RWPE1 (cell line): ENCODE results near the gene TCEA2.

Source experiments
- CTCF ChIA-PET: fragments of 350-600 bp; sonication (Branson Sonifier 250); formaldehyde crosslinking; extraction: SDS; loops from one replicate; lab custom pipeline; 2021; lab: Yijun Ruan, JAX
- POLR2A ChIA-PET: fragments of 400-600 bp; formaldehyde crosslinking; extraction: SDS; loops from one replicate; lab custom pipeline; 2020; ENCODE audit warnings: antibody characterized with exemption; ENCODE audit not compliant: low non-redundant PET; lab: Yijun Ruan, JAX
- DNase-seq: peaks from one replicate; pipeline ENCODE4 v3.0.0; 2012; ENCODE audit warnings: low spot score
- H3K27ac ChIP-seq: fragments of 450-650 bp; 2 replicates; pipeline ENCODE4 v1.5.1; 2017
- TF ChIP-seq, protein P1 (sequence below): fragments of 450-650 bp; conservative IDR thresholded peaks from 2 replicates; pipeline ENCODE4 v1.5.1; 2017; ENCODE audit warnings: low read depth, mild to moderate bottlenecking

Gene TCEA2

DNA sequence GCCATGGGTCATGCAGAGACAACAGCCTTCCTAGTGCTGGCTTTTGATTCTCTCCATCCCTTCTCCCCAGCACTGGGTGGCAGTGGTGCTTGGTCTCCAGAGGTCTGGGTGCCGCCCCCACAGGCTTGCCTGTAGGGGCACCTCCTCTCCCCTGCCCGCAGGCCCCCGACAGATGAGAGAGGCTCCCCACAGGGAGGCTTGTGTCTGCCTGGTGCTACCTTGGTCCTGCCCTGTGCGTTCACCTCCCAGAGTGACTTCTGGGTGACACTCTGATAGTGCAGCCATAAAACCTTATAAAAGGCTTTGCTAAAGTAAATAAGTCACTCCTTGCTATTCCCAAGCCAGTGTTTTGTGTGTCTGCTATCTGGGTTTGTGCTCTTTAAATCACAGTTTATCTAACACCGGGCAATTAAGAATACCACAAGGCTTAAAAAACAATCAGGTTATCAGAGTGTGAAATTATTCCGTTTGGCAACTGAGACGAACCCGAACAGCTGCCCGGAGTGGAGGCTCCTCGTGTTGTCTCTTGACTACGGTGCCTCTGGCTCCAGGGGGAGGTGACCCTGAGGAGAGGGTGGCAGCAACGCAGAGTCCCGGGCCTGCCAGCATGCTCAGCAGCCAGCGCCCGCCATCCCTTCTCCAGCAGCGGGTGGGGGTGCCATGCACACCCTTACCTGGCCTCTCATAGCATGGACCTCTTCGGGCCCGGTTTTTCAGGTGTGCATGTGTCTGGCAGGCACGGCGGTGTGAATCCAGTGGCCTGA is 32.4 kb upstream of the TCEA2 start:
- TF ChIP-seq, protein P1, sequence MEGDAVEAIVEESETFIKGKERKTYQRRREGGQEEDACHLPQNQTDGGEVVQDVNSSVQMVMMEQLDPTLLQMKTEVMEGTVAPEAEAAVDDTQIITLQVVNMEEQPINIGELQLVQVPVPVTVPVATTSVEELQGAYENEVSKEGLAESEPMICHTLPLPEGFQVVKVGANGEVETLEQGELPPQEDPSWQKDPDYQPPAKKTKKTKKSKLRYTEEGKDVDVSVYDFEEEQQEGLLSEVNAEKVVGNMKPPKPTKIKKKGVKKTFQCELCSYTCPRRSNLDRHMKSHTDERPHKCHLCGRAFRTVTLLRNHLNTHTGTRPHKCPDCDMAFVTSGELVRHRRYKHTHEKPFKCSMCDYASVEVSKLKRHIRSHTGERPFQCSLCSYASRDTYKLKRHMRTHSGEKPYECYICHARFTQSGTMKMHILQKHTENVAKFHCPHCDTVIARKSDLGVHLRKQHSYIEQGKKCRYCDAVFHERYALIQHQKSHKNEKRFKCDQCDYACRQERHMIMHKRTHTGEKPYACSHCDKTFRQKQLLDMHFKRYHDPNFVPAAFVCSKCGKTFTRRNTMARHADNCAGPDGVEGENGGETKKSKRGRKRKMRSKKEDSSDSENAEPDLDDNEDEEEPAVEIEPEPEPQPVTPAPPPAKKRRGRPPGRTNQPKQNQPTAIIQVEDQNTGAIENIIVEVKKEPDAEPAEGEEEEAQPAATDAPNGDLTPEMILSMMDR, result no peak
- no peak for DNase-seq
- ChIA-PET POLR2A (interaction anchor here (0.6 kb wide), 1 partner anchor 14 kb away, joined by 3 read pairs; no protein-coding TSS in a partner anchor), CTCF (interaction anchor here (0.7 kb wide), 1 partner anchor 8 kb away, joined by 3 read pairs; no protein-coding TSS in a partner anchor)
- peak overlapping the region; percentile 13 for H3K27ac ChIP-seq

DNA sequence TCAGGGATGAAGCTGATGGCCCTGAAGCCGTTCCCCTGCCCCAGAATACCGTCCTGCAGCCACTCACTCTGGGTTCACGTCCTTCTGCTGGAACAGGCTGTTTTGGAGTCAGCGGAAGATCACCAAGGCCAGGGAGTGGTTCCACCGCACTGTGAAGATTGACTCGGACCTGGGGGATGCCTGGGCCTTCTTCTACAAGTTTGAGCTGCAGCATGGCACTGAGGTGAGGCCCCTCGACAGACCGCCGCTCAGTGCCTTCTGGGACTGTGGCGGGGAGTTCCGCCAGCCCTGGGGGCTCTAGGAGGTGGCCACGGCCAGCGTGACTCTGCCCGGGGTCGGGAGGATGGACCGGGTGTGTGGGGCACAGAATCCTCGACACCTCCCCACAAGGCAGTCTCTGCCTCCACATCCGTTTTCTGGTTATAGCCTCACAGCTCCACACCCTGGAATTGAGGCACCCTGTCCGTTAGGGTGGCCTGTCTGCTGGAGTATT is 31.1 kb upstream of the TCEA2 start:
- TF ChIP-seq, protein P1, result no peak
- no peak for DNase-seq
- POLR2A ChIA-PET, result no interaction called here
- H3K27ac ChIP-seq, result peak overlapping the region; percentile 33
- CTCF ChIA-PET, result interaction anchor here (0.5 kb wide), 1 partner anchor 31 kb away, joined by 3 read pairs; no protein-coding TSS in a partner anchor

DNA sequence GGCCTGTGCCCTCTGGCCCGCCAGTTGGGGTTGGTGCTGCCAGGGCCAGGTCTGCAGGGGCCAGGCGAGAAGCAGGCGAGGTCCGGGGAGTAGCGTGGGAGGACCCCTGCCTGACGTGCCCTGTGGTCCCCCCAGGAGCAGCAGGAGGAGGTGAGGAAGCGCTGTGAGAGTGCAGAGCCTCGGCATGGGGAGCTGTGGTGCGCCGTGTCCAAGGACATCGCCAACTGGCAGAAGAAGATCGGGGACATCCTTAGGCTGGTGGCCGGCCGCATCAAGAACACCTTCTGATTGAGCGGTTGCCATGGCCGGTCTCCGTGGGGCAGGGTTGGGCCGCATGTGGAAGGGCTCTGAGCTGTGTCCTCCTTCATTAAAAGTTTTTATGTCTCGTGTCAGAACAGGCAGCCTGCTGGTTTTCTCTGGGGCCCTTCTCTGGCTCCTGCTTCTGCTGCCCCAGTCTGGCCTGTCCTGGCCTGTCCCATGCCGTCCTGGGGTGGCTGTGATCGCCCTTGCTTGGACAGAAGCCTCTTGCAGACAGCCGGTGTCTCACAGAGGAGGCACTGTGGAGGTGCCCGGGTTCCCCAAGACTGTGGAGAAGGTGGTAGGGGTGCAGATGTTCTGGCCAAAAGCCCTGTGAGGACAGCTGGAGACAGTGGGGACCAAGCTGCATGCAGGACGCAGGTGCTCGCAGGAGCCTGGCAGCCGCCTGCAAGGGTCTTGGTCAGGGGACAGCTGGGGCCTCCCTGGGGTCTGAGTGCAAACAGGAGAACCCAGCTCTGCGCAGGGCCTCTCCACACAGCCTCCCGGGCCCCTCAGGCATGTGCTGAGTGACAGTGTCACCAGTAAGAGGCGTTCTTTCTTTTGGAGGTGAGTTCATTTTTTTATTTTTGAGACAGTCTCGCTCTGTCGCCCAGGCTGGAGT is 30.0 kb upstream of the TCEA2 start:
- TF ChIP-seq, protein P1, result no peak
- ChIA-PET CTCF (interaction anchor here (0.6 to 1.0 kb wide), 2 partner anchors 19 to 24 kb away, joined by 3 to 4 read pairs; no protein-coding TSS in a partner anchor), POLR2A (no interaction called here)
- peak overlapping the region; percentile 33 for H3K27ac ChIP-seq
- DNase-seq, result no peak

- POLR2A ChIA-PET, result interaction anchor here (0.7 kb wide), 1 partner anchor 29 kb away, joined by 6 read pairs; the partner anchor contains the start of gene TCEA2
- DNase-seq, result no peak
- H3K27ac ChIP-seq, result peak overlapping the region; percentile 33
- TF ChIP-seq, protein P1, result no peak
- CTCF ChIA-PET, result interaction anchor here (0.9 kb wide), 1 partner anchor 36 kb away, joined by 5 read pairs; no protein-coding TSS in a partner anchor
Observed at GRCh38 chr20:64033981-64034493, 29.0 kb upstream of the TCEA2 start.

GRCh38 chr20:64035066-64035932 is 27.7 kb upstream of the TCEA2 start:
- TF ChIP-seq, protein P1, result no peak
- DNase-seq, result no peak
- POLR2A ChIA-PET, result no interaction called here
- peak overlapping the region; percentile 33 for H3K27ac ChIP-seq
- CTCF ChIA-PET, result interaction anchor here (1.1 to 6.4 kb wide), 2 partner anchors 25 to 85 kb away, joined by 4 to 98 read pairs; partner anchors contain the start of gene TCEA2
